Stimulated activated naive B cell treated with anti-CD40 and anti-IgM and Interleukin-4, amounts not matched to agents 10 μg/mL and 1 μg/mL and 100 μg/mL, for 72 hours (primary cell): ENCODE data around the gene TMEFF1.

Experiments used
- ATAC-seq, 2 donors: fragments of 150-1000 bp; cut with Tn5 transposase; replicated peaks; 2 replicates each; pipeline ENCODE4 v1.10.0; 2021; ENCODE audit warnings: moderate library complexity in 1 of 2
- DNase-seq: peaks from one replicate; pipeline ENCODE4 v3.0.0; 2021
- H3K27ac Mint-ChIP-seq: one replicate; pipeline ENCODE4 v1.8.0; 2022; ENCODE audit warnings: mild to moderate bottlenecking, mixed read lengths
- H3K27me3 Mint-ChIP-seq, 2 donors: one replicate each; pipeline ENCODE4 v1.8.0; 2022; ENCODE audit warnings: mixed read lengths in 2 of 2
- H3K36me3 Mint-ChIP-seq, 2 donors: one replicate each; pipeline ENCODE4 v1.8.0; 2022; ENCODE audit warnings: mixed read lengths in 2 of 2, mild to moderate bottlenecking in 1 of 2
- H3K4me1 Mint-ChIP-seq, 2 donors: one replicate each; pipeline ENCODE4 v1.8.0; 2022; ENCODE audit warnings: mixed read lengths in 2 of 2, mild to moderate bottlenecking in 1 of 2
- H3K4me3 Mint-ChIP-seq, 2 donors: one replicate each; pipeline ENCODE4 v1.8.0; 2022; ENCODE audit warnings: mild to moderate bottlenecking in 2 of 2, mixed read lengths in 2 of 2, moderate library complexity in 1 of 2
- H3K9me3 Mint-ChIP-seq, 2 donors: one replicate each; pipeline ENCODE4 v1.8.0; 2022; ENCODE audit warnings: mixed read lengths in 2 of 2, mild to moderate bottlenecking in 1 of 2

Gene TMEFF1

GRCh38 chr9:100583014-100583802 is 110.3 kb downstream of the TMEFF1 start:
- no peak for DNase-seq
- Mint-ChIP-seq H3K36me3 (no peaks in the 10 kb centered on the region), H3K4me3 (no peak overlapping the region), H3K27ac (no peak overlapping the region), H3K27me3 (no peaks in the 10 kb centered on the region), H3K9me3 (no peaks in the 10 kb centered on the region), H3K4me1 (no peaks in the 10 kb centered on the region)
- ATAC-seq, result no peak

GRCh38 chr9:100584951-100585350 is 112.0 kb downstream of the TMEFF1 start:
- no peaks in the 10 kb centered on the region for H3K4me1 Mint-ChIP-seq
- H3K36me3 Mint-ChIP-seq, result no peaks in the 10 kb centered on the region
- no peak overlapping the region for H3K27ac Mint-ChIP-seq
- no peaks in the 10 kb centered on the region for H3K27me3 Mint-ChIP-seq
- no peak overlapping the region for H3K4me3 Mint-ChIP-seq
- no peaks in the 10 kb centered on the region for H3K9me3 Mint-ChIP-seq
- ATAC-seq (no peak), DNase-seq (no peak)

- ATAC-seq, result no peak
- no peak overlapping the region for H3K4me3 Mint-ChIP-seq
- DNase-seq, result no peak
- H3K36me3 Mint-ChIP-seq, result no peaks in the 10 kb centered on the region
- H3K9me3 Mint-ChIP-seq, result no peaks in the 10 kb centered on the region
- H3K27ac Mint-ChIP-seq, result no peak overlapping the region
- no peaks in the 10 kb centered on the region for H3K4me1 Mint-ChIP-seq
- H3K27me3 Mint-ChIP-seq, result no peaks in the 10 kb centered on the region
These were observed 113.1 kb downstream of the TMEFF1 start for GRCh38 chr9:100586093-100586492.

- no peak for ATAC-seq
- no peaks in the 10 kb centered on the region for H3K27me3 Mint-ChIP-seq
- H3K9me3 Mint-ChIP-seq, result no peaks in the 10 kb centered on the region
- no peaks in the 10 kb centered on the region for H3K4me1 Mint-ChIP-seq
- no peaks in the 10 kb centered on the region for H3K36me3 Mint-ChIP-seq
- no peak for DNase-seq
- H3K27ac Mint-ChIP-seq, result no peak overlapping the region
- no peak overlapping the region for H3K4me3 Mint-ChIP-seq
These were observed 114.4 kb downstream of the TMEFF1 start for GRCh38 chr9:100587375-100587774.

GRCh38 chr9:100589582-100589981 is 116.6 kb downstream of the TMEFF1 start:
- no peak for DNase-seq
- ATAC-seq, result no peak
- no peak overlapping the region for H3K27ac Mint-ChIP-seq

DNA sequence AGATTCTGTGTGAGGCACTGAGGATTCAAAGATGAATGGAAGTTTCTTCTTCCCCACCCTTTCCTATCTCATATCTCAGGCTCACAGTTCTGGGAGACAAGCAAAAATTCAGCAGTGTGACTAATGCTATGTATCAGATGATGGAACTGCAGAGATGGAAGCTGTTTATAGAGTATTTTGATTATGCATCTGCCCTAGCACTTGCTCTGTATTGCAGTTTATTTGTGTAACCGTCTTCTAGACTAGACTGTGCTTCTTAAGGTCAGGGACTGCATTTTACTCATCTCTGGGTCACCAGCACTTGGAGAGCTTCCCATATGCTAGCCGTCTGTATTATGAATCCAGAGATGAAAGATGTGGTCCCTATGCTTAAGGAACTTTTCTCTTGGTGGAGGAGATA is 117.5 kb downstream of the TMEFF1 start:
- H3K4me3 Mint-ChIP-seq, result no peak overlapping the region

More at GRCh38 chr9:100589582-100589981, 116.6 kb downstream of the TMEFF1 start:
- Mint-ChIP-seq H3K4me3 (no peak overlapping the region), H3K9me3 (no peaks in the 10 kb centered on the region), H3K27me3 (no peaks in the 10 kb centered on the region), H3K36me3 (no peaks in the 10 kb centered on the region), H3K4me1 (no peaks in the 10 kb centered on the region)

GRCh38 chr9:100591139-100591538 is 118.2 kb downstream of the TMEFF1 start:
- no peaks in the 10 kb centered on the region for H3K36me3 Mint-ChIP-seq
- DNase-seq, result no peak
- no peaks in the 10 kb centered on the region for H3K27me3 Mint-ChIP-seq
- no peaks in the 10 kb centered on the region for H3K9me3 Mint-ChIP-seq
- no peak for ATAC-seq
- no peak overlapping the region for H3K4me3 Mint-ChIP-seq
- H3K27ac Mint-ChIP-seq, result no peak overlapping the region
- peaks cover 5 to 10% of the 10 kb centered on the region in 2 donors for H3K4me1 Mint-ChIP-seq

More for the DNA sequence above, 117.5 kb downstream of the TMEFF1 start:
- Mint-ChIP-seq H3K27ac (no peak overlapping the region), H3K36me3 (no peaks in the 10 kb centered on the region), H3K4me1 (peaks cover 2 to 5% of the 10 kb centered on the region in 2 donors), H3K27me3 (no peaks in the 10 kb centered on the region), H3K9me3 (no peaks in the 10 kb centered on the region)
- ATAC-seq (no peak), DNase-seq (no peak)

GRCh38 chr9:100591639-100592412 is 118.9 kb downstream of the TMEFF1 start:
- H3K27me3 Mint-ChIP-seq, result no peaks in the 10 kb centered on the region
- H3K4me1 Mint-ChIP-seq, result peaks cover 5 to 10% of the 10 kb centered on the region in 2 donors
- no peak overlapping the region for H3K27ac Mint-ChIP-seq
- no peaks in the 10 kb centered on the region for H3K36me3 Mint-ChIP-seq
- no peak overlapping the region for H3K4me3 Mint-ChIP-seq
- ATAC-seq, result no peak
- DNase-seq, result no peak
- no peaks in the 10 kb centered on the region for H3K9me3 Mint-ChIP-seq

GRCh38 chr9:100595391-100596199 is 122.6 kb downstream of the TMEFF1 start:
- Mint-ChIP-seq H3K4me1 (peaks cover 16 to 28% of the 10 kb centered on the region in 2 donors), H3K27me3 (peaks cover 6% of the 10 kb centered on the region in 2 donors), H3K4me3 (no peak overlapping the region), H3K9me3 (no peaks in the 10 kb centered on the region), H3K27ac (no peak overlapping the region), H3K36me3 (no peaks in the 10 kb centered on the region)
- DNase-seq (no peak), ATAC-seq (peak; percentile 35 to 48)

GRCh38 chr9:100597236-100597635 is 124.3 kb downstream of the TMEFF1 start:
- H3K36me3 Mint-ChIP-seq, result no peaks in the 10 kb centered on the region
- no peak overlapping the region for H3K4me3 Mint-ChIP-seq
- peaks cover 6 to 9% of the 10 kb centered on the region in 2 donors for H3K27me3 Mint-ChIP-seq
- no peak for DNase-seq
- H3K4me1 Mint-ChIP-seq, result peaks cover 18 to 28% of the 10 kb centered on the region in 2 donors
- H3K27ac Mint-ChIP-seq, result no peak overlapping the region
- no peak for ATAC-seq
- H3K9me3 Mint-ChIP-seq, result peaks cover 0 to 1% of the 10 kb centered on the region in 2 donors

DNA sequence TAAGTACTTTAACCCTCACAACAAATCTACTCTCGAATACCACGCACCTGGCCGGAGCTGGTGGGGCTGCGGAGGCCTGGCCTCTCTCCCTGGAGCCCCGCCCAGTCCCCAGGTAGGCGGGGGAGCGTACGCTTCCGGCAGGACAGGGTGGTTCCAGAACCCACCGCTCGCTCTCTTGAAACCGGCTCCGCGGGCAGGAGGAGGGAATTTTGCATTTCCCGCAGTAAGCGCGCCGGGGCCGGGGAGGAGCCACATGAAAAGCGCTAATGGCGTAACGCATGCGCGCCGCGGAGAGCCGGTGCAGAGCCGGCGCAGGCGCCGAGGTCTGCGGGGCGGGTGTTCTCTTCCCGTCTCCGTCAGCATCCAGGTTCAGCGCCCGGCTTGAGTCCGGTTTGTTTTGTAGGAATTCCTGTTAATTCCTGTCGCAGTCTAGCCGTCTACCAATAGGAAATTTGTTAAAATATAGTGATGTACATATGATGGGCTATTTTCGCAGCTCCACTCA is 125.7 kb downstream of the TMEFF1 start:
- Mint-ChIP-seq H3K27ac (peak overlapping the region; percentile 43), H3K4me3 (peak overlapping the region; percentile 64 to 90), H3K27me3 (peaks cover 10 to 13% of the 10 kb centered on the region in 2 donors), H3K4me1 (peaks cover 18 to 28% of the 10 kb centered on the region in 2 donors), H3K36me3 (no peaks in the 10 kb centered on the region), H3K9me3 (peaks cover 0 to 1% of the 10 kb centered on the region in 2 donors)
- DNase-seq (peak; percentile 68), ATAC-seq (peak; percentile 85 to 91)

DNA sequence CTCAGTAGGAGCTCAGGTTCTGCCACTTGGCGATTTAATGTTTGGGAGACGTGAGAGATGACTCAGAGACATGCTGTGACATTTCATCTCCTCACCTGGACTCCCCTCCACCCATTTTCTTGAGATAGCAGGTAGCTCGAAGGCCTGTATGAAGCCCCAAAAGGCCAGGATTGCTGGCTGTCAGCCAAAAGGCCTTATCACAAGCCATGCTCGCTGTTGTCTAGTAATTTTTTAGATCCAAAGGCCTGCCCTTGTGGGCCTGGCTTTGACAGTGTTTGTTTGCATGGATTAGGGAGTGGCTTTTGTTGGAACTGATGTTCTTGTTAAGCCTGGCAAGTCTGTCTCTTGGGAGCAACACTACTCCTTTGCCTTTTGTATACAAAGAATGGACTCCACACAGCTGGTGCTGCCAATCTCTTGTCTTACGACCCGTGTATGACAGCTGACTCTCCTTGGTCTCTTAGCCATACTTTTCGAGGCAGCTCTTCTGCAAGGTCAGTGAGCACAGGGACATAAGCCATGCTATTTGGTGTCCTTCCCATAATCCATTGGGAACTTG is 127.7 kb downstream of the TMEFF1 start:
- no peak for DNase-seq
- Mint-ChIP-seq H3K27me3 (peaks cover 10 to 13% of the 10 kb centered on the region in 2 donors), H3K27ac (no peak overlapping the region), H3K9me3 (peaks cover 0 to 1% of the 10 kb centered on the region in 2 donors), H3K4me1 (peaks cover 16 to 22% of the 10 kb centered on the region in 2 donors), H3K4me3 (no peak overlapping the region), H3K36me3 (no peaks in the 10 kb centered on the region)
- no peak for ATAC-seq

DNA sequence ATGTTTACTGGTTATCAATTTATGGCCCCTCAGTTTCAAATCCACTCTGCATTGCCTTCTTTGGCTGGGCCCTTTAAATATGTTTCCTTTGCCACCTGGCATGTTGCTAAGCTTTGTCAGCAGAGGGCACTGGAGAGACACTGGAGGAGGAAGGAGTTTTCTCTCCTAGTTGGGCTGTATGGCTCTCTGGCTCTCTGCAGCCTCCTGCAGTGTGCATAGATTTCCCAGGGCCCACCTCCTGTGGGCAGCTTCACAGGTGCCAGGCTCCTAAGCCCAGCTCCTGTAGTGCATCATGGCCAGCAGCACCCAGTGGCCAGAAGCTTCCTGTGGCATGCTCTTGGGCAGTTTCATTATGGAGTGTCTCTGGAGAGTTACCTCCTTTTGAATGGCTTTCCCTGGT is 128.3 kb downstream of the TMEFF1 start:
- H3K27ac Mint-ChIP-seq, result no peak overlapping the region
- peak; percentile 23 for DNase-seq
- H3K4me3 Mint-ChIP-seq, result no peak overlapping the region
- no peaks in the 10 kb centered on the region for H3K36me3 Mint-ChIP-seq
- peaks cover 10 to 13% of the 10 kb centered on the region in 2 donors for H3K27me3 Mint-ChIP-seq
- ATAC-seq, result peak; percentile 53
- peaks cover 12 to 18% of the 10 kb centered on the region in 2 donors for H3K4me1 Mint-ChIP-seq
- H3K9me3 Mint-ChIP-seq, result peaks cover 0 to 1% of the 10 kb centered on the region in 2 donors
